ENCODE measurements around the gene EPN1. TPM values are rescaled to one million over a fixed set of nuclear protein-coding genes. Genes with fewer than 3 reads are reported as not detected.

Gene EPN1
- total and polyA plus RNA-seq, 2 of the 13 experiments (the other 11 are each of a cell fraction or from before 2014, with no cell fraction given): 28.9 to 31.7 TPM

DNA sequence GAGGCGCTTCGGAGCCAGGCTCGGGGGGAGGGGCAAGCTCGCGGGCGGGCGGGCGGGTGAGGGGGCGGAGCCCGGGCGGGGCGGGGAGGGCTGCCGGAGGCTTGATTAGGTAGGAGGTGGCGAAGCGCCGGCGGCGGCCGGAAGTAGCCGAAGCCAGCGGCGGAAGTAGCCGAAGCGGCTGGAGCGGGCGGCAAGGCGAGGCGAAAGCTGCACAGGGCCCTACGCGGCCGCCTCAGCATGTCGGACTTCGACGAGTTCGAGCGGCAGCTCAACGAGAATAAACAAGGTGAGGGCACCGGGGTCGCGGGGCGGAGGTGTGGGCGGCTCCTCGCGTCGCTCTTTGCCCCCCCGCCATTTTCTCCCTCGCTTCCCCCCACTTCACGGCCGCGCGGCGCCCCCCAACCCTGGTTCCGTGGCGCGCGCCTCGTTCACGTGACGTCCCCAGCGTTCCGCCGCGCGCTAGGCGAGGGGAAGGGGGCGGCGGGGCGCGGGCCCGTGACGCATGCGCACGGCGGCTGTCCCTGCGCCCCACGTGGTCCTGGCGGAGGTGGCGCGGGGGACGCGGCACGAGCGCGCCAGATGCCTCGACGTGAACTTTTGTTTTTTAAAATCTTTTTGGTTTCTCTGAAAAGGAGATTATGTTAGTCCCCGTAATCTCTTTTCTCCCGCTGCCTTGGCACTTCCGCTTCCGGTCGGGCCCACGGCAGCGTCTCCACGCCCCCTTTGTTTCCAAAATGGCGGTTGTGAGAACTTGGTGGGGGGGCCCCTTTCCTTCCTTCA lies 20.0 kb upstream of the EPN1 start, which contains the start of gene U2AF2 (continued):
- TF ChIP-seq MED1 (CRISPR knock-in tag; IDR thresholded peaks at IDR 0.05) (peak; percentile 11), ZNF556 (CRISPR knock-in tag; IDR thresholded peaks at IDR 0.05; ENCODE audit: borderline replicate concordance) (no peak), SIX4 (CRISPR knock-in tag; IDR thresholded peaks at IDR 0.05) (no peak), ZSCAN31 (CRISPR knock-in tag; IDR thresholded peaks at IDR 0.05; ENCODE audit: low read depth) (no peak), MAZ (IDR thresholded peaks at IDR 0.05; ENCODE audit: borderline replicate concordance, low read depth, low read length) (peak; percentile 54; the same call in 1 of the 2 replicates), MAZ (CRISPR knock-in tag; IDR thresholded peaks at IDR 0.05; ENCODE audit: low read depth) (peak; percentile 41), HDAC6 (IDR thresholded peaks at IDR 0.05; ENCODE audit: low read depth, low read length) (no peak), ZNF546 (CRISPR knock-in tag; conservative IDR thresholded peaks at IDR 0.05) (peak; percentile 76; the same call in 1 of the 2 replicates), YEATS2 (CRISPR knock-in tag; IDR thresholded peaks at IDR 0.05; ENCODE audit: borderline replicate concordance) (no peak), ZNF564 (CRISPR knock-in tag; IDR thresholded peaks at IDR 0.05) (0 out of 2 replicates have a peak, but pooled peaks have one; percentile 7), ZNF274 (CRISPR knock-in tag; IDR thresholded peaks at IDR 0.05) (no peak; the same call in 1 of the 2 replicates), ZNF235 (CRISPR knock-in tag; IDR thresholded peaks at IDR 0.05; ENCODE audit: borderline replicate concordance) (no peak; the same call in 1 of the 2 replicates), CEBPG (CRISPR knock-in tag; IDR thresholded peaks at IDR 0.05) (no peak), ASH2L (IDR thresholded peaks at IDR 0.05; ENCODE audit: insufficient read length, low read depth, low read length) (peak; percentile 84), HOXA5 (CRISPR knock-in tag; IDR thresholded peaks at IDR 0.05) (0 out of 2 replicates have a peak, but pooled peaks have one; percentile 37), FOXJ3 (CRISPR knock-in tag; IDR thresholded peaks at IDR 0.05; ENCODE audit: borderline replicate concordance) (no peak), ZBTB1 (CRISPR knock-in tag; IDR thresholded peaks at IDR 0.05; ENCODE audit: borderline replicate concordance) (no peak), ZNF30 (CRISPR knock-in tag; IDR thresholded peaks at IDR 0.05) (no peak), KLF16 (CRISPR knock-in tag; IDR thresholded peaks at IDR 0.05) (0 out of 4 replicates have a peak, but pooled peaks of 1 of the 2 experiments have one; percentile 17), FOXA1 (IDR thresholded peaks at IDR 0.05) (no peak), FOXA1 (CRISPR knock-in tag; IDR thresholded peaks at IDR 0.05) (no peak), DNMT3B (CRISPR knock-in tag; conservative IDR thresholded peaks at IDR 0.05) (0 out of 2 replicates have a peak, but pooled peaks have one; percentile 11)
- TF ChIP-seq, protein P1, sequence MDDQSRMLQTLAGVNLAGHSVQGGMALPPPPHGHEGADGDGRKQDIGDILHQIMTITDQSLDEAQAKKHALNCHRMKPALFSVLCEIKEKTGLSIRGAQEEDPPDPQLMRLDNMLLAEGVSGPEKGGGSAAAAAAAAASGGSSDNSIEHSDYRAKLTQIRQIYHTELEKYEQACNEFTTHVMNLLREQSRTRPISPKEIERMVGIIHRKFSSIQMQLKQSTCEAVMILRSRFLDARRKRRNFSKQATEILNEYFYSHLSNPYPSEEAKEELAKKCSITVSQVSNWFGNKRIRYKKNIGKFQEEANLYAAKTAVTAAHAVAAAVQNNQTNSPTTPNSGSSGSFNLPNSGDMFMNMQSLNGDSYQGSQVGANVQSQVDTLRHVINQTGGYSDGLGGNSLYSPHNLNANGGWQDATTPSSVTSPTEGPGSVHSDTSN (CRISPR knock-in tag; IDR thresholded peaks at IDR 0.05; ENCODE audit: borderline replicate concordance): no peak
- TF ChIP-seq, protein P2, sequence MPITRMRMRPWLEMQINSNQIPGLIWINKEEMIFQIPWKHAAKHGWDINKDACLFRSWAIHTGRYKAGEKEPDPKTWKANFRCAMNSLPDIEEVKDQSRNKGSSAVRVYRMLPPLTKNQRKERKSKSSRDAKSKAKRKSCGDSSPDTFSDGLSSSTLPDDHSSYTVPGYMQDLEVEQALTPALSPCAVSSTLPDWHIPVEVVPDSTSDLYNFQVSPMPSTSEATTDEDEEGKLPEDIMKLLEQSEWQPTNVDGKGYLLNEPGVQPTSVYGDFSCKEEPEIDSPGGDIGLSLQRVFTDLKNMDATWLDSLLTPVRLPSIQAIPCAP (CRISPR knock-in tag; IDR thresholded peaks at IDR 0.05; ENCODE audit: low read depth): no peak
- TF ChIP-seq, protein P3, sequence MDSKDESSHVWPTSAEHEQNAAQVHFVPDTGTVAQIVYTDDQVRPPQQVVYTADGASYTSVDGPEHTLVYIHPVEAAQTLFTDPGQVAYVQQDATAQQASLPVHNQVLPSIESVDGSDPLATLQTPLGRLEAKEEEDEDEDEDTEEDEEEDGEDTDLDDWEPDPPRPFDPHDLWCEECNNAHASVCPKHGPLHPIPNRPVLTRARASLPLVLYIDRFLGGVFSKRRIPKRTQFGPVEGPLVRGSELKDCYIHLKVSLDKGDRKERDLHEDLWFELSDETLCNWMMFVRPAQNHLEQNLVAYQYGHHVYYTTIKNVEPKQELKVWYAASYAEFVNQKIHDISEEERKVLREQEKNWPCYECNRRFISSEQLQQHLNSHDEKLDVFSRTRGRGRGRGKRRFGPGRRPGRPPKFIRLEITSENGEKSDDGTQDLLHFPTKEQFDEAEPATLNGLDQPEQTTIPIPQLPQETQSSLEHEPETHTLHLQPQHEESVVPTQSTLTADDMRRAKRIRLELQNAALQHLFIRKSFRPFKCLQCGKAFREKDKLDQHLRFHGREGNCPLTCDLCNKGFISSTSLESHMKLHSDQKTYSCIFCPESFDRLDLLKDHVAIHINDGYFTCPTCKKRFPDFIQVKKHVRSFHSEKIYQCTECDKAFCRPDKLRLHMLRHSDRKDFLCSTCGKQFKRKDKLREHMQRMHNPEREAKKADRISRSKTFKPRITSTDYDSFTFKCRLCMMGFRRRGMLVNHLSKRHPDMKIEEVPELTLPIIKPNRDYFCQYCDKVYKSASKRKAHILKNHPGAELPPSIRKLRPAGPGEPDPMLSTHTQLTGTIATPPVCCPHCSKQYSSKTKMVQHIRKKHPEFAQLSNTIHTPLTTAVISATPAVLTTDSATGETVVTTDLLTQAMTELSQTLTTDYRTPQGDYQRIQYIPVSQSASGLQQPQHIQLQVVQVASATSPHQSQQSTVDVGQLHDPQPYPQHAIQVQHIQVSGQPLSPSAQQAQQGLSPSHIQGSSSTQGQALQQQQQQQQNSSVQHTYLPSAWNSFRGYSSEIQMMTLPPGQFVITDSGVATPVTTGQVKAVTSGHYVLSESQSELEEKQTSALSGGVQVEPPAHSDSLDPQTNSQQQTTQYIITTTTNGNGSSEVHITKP (CRISPR knock-in tag; IDR thresholded peaks at IDR 0.05; ENCODE audit: low read depth): peak; percentile 41; the same call in 1 of the 2 replicates
